Chondrocyte (in vitro differentiated cells): Measurements from ENCODE around the gene CDH24. TPM values are rescaled to one million over a fixed set of nuclear protein-coding genes. Genes with fewer than 3 reads are reported as not detected.

Source experiments
- DNase-seq: peaks from one replicate; pipeline ENCODE4 v3.0.0; 2021; ENCODE audit warnings: mixed read lengths, low spot score
- H3K27ac Mint-ChIP-seq: one replicate; pipeline ENCODE4 v1.8.0; 2021; ENCODE audit warnings: mild to moderate bottlenecking, moderate library complexity, mixed read lengths; ENCODE audit not compliant: unreplicated experiment
- H3K27me3 Mint-ChIP-seq: 2 replicates; pipeline ENCODE4 v1.8.0; 2021; ENCODE audit warnings: low read depth, mixed read lengths
- H3K36me3 Mint-ChIP-seq: 2 replicates; pipeline ENCODE4 v1.8.0; 2021; ENCODE audit warnings: low read depth, mixed read lengths
- H3K4me1 Mint-ChIP-seq: 2 replicates; pipeline ENCODE4 v1.8.0; 2021; ENCODE audit warnings: low read depth, mild to moderate bottlenecking, mixed read lengths
- H3K4me3 Mint-ChIP-seq: one replicate; pipeline ENCODE4 v1.8.0; 2021; ENCODE audit warnings: mild to moderate bottlenecking, moderate library complexity, mixed read lengths; ENCODE audit not compliant: unreplicated experiment
- H3K9me3 Mint-ChIP-seq: 2 replicates; pipeline ENCODE4 v1.8.0; 2021; ENCODE audit warnings: low read depth, mixed read lengths
- total RNA-seq: library from RNA; stranded (reverse); gene quantifications from 3 replicates; pipeline ENCODE4 v1.2.1, GENCODE V29; 2021
- TF ChIP-seq, protein P1 (sequence below): fragments of 200-600 bp; sonication (generic); IDR thresholded peaks from 2 replicates; pipeline ENCODE4 v1.5.0; 2021; ENCODE audit warnings: antibody characterized with exemption, mild to moderate bottlenecking, moderate library complexity

Gene CDH24
- total RNA-seq, 1 donor from 2014 or later = 10.2 TPM

DNA sequence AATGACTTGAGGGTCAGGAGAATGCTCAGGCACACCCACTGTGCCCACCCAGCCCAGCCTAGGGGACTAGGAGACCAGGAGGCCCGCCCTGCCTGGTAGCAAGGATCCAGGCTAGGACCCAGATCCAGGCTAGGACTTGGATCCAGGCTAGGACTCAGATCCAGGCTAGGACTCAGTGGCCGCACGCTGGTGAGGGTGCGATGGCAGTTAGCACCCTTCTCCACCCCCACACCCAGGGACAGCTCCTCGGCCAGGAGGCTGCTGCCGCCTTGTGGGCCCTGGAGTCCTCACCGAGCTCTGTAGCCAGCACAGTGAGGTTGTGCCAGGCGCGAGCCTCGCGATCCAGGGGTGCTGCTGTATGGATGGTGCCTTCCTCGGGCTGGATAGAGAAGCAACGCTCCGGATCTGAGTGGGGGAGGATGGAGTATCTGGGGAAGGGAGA lies 5.1 kb downstream of the CDH24 start:
- peaks cover 2% of the 10 kb centered on the region for H3K36me3 Mint-ChIP-seq
- TF ChIP-seq, protein P1, sequence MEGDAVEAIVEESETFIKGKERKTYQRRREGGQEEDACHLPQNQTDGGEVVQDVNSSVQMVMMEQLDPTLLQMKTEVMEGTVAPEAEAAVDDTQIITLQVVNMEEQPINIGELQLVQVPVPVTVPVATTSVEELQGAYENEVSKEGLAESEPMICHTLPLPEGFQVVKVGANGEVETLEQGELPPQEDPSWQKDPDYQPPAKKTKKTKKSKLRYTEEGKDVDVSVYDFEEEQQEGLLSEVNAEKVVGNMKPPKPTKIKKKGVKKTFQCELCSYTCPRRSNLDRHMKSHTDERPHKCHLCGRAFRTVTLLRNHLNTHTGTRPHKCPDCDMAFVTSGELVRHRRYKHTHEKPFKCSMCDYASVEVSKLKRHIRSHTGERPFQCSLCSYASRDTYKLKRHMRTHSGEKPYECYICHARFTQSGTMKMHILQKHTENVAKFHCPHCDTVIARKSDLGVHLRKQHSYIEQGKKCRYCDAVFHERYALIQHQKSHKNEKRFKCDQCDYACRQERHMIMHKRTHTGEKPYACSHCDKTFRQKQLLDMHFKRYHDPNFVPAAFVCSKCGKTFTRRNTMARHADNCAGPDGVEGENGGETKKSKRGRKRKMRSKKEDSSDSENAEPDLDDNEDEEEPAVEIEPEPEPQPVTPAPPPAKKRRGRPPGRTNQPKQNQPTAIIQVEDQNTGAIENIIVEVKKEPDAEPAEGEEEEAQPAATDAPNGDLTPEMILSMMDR = no peak
- peaks cover 18% of the 10 kb centered on the region for H3K4me1 Mint-ChIP-seq
- H3K9me3 Mint-ChIP-seq = no peaks in the 10 kb centered on the region
- no peak overlapping the region for H3K4me3 Mint-ChIP-seq
- H3K27ac Mint-ChIP-seq = no peak overlapping the region
- H3K27me3 Mint-ChIP-seq = no peaks in the 10 kb centered on the region
- DNase-seq = no peak

DNA sequence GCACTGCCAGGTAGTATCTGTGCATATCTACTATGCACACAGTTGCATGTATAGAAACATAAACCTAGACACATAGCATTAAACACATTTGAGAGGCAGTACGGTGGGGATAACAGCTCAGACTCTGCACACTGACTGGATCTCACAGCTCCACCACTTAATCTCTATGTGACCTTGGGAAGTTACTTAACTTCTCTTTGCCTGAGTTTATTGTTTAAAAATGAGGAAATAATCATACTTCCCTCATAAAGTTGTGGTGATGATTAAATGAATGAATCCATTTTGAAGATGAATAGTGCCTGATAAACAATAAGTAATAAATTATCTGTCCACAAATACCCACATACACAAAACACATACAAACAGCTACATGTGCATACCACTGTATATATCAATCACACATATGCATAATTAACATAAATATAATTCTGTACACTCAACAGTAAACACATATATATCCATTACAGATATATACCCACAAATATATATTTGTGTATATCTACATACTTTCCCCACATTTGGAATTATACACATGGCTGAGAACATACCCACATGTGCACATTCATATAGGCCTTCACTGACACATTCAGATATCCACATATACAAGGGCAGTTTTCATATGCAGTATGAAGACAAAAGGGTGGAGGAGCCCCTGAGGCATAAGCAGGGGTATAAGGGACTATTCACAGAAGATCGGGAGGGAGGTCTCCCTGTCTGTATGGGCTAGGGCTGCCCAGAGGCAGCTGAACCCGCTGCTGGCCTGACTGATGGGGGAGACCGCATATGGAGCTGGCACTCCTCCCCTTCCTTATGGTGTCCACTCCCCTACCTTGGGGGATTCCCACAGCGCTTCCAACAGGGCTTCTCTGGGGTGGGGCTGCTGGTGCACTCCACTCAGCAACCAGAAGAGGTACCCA lies 5.9 kb downstream of the CDH24 start:
- DNase-seq = no peak
- TF ChIP-seq, protein P1 = no peak
- H3K27me3 Mint-ChIP-seq = no peaks in the 10 kb centered on the region

GRCh38 chr14:23049011-23049410 lies 8.3 kb downstream of the CDH24 start:
- Mint-ChIP-seq H3K9me3 (no peaks in the 10 kb centered on the region), H3K4me1 (peaks cover 7% of the 10 kb centered on the region), H3K27me3 (no peaks in the 10 kb centered on the region), H3K4me3 (no peak overlapping the region), H3K36me3 (peaks cover 2% of the 10 kb centered on the region), H3K27ac (no peak overlapping the region)
- no peak for DNase-seq
- TF ChIP-seq, protein P1 = no peak

More for the DNA sequence above, 5.9 kb downstream of the CDH24 start:
- Mint-ChIP-seq H3K27ac (no peak overlapping the region), H3K36me3 (peaks cover 2% of the 10 kb centered on the region), H3K9me3 (no peaks in the 10 kb centered on the region), H3K4me1 (peaks cover 14% of the 10 kb centered on the region), H3K4me3 (no peak overlapping the region)

DNA sequence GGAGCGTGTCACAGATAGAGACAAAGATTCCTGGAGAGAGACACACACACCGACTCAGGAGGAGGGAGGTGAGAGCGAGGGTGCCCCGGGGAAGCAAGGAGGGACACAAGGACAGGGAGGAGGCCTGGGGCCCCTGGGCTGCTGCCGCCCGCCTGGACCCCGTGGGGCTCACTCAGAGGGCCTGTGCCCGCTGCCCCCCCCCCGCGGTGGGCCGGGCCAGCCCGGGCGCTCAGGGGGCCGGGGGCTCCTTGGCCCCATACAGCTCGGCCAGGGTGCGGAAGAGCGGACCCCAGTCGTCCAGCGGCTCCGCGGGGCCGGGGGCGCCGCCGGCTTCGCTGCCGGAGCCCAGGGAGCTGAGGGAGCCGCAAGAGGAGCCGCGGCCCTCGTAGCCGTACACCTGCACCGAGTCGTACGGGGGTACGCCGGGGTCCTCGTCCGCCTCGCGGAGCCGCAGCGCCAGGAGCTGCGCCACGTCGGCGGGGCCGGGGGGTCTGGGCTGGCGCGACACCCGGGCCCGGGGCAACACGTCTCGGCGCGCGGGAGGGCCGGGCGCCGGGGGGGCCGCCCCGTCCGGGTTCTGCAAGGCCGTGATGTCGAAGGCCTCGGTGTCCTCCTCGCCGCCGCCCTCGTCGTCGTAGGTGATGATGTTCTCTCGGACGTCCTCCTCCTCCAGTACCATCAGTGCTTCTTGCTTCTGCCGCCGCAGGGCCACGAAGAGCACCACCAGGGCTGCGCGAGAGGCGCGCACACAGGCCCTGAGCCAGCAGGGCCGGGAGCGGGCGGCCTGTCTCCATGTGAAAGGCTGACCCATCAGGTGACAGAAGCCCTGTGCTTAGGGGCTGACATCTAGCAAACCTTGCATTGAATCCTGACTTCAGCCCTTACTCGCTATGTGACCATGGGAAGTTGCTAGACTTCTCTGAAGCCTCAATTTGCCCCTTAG lies 9.3 kb downstream of the CDH24 start:
- no peak for DNase-seq
- peaks cover 7% of the 10 kb centered on the region for H3K4me1 Mint-ChIP-seq
- no peak overlapping the region for H3K4me3 Mint-ChIP-seq
- no peaks in the 10 kb centered on the region for H3K27me3 Mint-ChIP-seq
- TF ChIP-seq, protein P1 = no peak
- H3K27ac Mint-ChIP-seq = no peak overlapping the region
- no peaks in the 10 kb centered on the region for H3K9me3 Mint-ChIP-seq
- H3K36me3 Mint-ChIP-seq = peaks cover 2% of the 10 kb centered on the region

DNA sequence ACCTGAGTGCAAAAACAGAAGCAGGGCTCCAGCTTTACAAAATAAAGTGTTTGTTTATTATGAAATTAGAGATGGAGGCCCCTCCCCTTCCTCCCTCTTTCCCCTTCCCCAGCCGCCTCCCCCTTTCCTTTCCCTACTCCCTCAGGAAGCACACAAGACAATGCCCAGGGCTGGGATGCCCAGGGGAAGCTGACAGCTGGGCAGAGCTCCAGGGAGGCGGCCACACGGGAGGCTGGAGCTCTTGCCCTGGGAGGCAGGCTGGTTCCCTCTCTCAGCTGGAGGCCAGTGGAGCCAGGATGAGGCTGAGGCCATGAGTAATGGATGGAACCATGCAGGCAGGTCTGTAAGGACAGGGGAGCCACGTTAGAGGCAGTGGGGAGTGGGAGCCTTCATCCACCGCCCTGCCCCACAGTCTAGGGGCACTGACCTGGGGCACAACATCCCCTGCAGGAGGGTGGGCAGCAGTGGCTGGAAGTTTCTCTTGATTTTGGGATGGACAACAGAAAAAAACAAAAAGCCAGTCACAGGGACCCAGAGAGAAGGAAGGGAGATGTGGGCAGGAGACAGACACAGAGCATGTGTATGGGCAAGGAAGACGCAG lies 10.2 kb downstream of the CDH24 start:
- Mint-ChIP-seq H3K27ac (no peak overlapping the region), H3K9me3 (no peaks in the 10 kb centered on the region), H3K36me3 (peaks cover 2% of the 10 kb centered on the region), H3K27me3 (no peaks in the 10 kb centered on the region), H3K4me1 (peaks cover 7% of the 10 kb centered on the region), H3K4me3 (no peak overlapping the region)
- TF ChIP-seq, protein P1 = no peak
- no peak for DNase-seq
